Ishikawa (cell line): Measurements from ENCODE around the gene CLSTN2.

Experiments used
- CEBPB ChIP-seq: IDR thresholded peaks from 2 replicates; pipeline ENCODE4 v1.6.1; 2012
- CREB1 ChIP-seq: IDR thresholded peaks from 2 replicates; pipeline ENCODE4 v1.6.1; 2012; ENCODE audit warnings: low read depth
- EGR1 ChIP-seq: IDR thresholded peaks from 2 replicates; pipeline ENCODE4 v1.6.1; 2012
- EP300 ChIP-seq: IDR thresholded peaks from 2 replicates; pipeline ENCODE4 v1.6.1; 2012; ENCODE audit warnings: borderline replicate concordance
- FOXM1 ChIP-seq: IDR thresholded peaks from 2 replicates; pipeline ENCODE4 v1.6.1; 2012; ENCODE audit warnings: low read depth, borderline replicate concordance
- MAX ChIP-seq: IDR thresholded peaks from 2 replicates; pipeline ENCODE4 v1.6.1; 2012
- NFIC ChIP-seq: IDR thresholded peaks from 2 replicates; pipeline ENCODE4 v1.6.1; 2012
- RAD21 ChIP-seq: IDR thresholded peaks from 2 replicates; pipeline ENCODE4 v1.6.1; 2012; ENCODE audit warnings: low read depth
- REST ChIP-seq: IDR thresholded peaks from 2 replicates; pipeline ENCODE4 v1.6.1; 2012; ENCODE audit warnings: low read depth, mild to moderate bottlenecking
- TAF1 ChIP-seq: IDR thresholded peaks from 2 replicates; pipeline ENCODE4 v1.6.1; 2012; ENCODE audit warnings: low read depth, mild to moderate bottlenecking
- TCF12 ChIP-seq: IDR thresholded peaks from 2 replicates; pipeline ENCODE4 v1.6.1; 2012; ENCODE audit warnings: low read depth
- TEAD4 ChIP-seq: IDR thresholded peaks from 2 replicates; pipeline ENCODE4 v1.6.1; 2012
- USF1 ChIP-seq: IDR thresholded peaks from 2 replicates; pipeline ENCODE4 v1.6.1; 2012
- YY1 ChIP-seq: IDR thresholded peaks from 2 replicates; pipeline ENCODE4 v1.6.1; 2012; ENCODE audit warnings: low read depth
- ZBTB7A ChIP-seq: IDR thresholded peaks from 2 replicates; pipeline ENCODE4 v1.6.1; 2012; ENCODE audit warnings: low read depth

CLSTN2 gene

GRCh38 chr3:140430494-140430893, 495.5 kb downstream of the CLSTN2 start:
- TF ChIP-seq EP300 (no peak), TCF12 (no peak), REST (no peak), YY1 (no peak), CREB1 (no peak), FOXM1 (no peak), USF1 (no peak), TAF1 (no peak), MAX (no peak), RAD21 (no peak), EGR1 (no peak), NFIC (no peak), CEBPB (no peak), ZBTB7A (no peak), TEAD4 (no peak)

GRCh38 chr3:140432229-140432669, 497.3 kb downstream of the CLSTN2 start:
- no peak for TF ChIP-seq TEAD4
- no peak for TF ChIP-seq NFIC
- TF ChIP-seq EGR1: no peak
- TF ChIP-seq USF1: no peak
- no peak for TF ChIP-seq CREB1
- TF ChIP-seq TAF1: no peak
- TF ChIP-seq ZBTB7A: no peak
- TF ChIP-seq EP300: no peak
- no peak for TF ChIP-seq CEBPB
- no peak for TF ChIP-seq YY1
- no peak for TF ChIP-seq RAD21
- TF ChIP-seq REST: no peak
- no peak for TF ChIP-seq FOXM1
- no peak for TF ChIP-seq TCF12
- TF ChIP-seq MAX: no peak

GRCh38 chr3:140433431-140433830, 498.4 kb downstream of the CLSTN2 start:
- TF ChIP-seq TCF12: no peak
- TF ChIP-seq EP300: no peak
- no peak for TF ChIP-seq RAD21
- TF ChIP-seq USF1: no peak
- TF ChIP-seq CEBPB: no peak

GRCh38 chr3:140434261-140434905, 499.4 kb downstream of the CLSTN2 start:
- no peak for TF ChIP-seq NFIC
- TF ChIP-seq CEBPB: no peak
- no peak for TF ChIP-seq EP300
- no peak for TF ChIP-seq FOXM1
- no peak for TF ChIP-seq MAX

GRCh38 chr3:140436421-140436820, 501.4 kb downstream of the CLSTN2 start:
- TF ChIP-seq MAX (no peak), RAD21 (no peak), EP300 (no peak), YY1 (no peak), TAF1 (no peak), TEAD4 (no peak), REST (no peak), CEBPB (no peak), TCF12 (no peak), FOXM1 (no peak), NFIC (no peak), EGR1 (no peak), USF1 (no peak), ZBTB7A (no peak), CREB1 (no peak)
